Endothelial cell (in vitro differentiated cells): ENCODE measurements around the gene EYA2. TPM values are rescaled to one million over a fixed set of nuclear protein-coding genes. Genes with fewer than 3 reads are reported as not detected.

Experiments
- DNase-seq: peaks from one replicate; pipeline ENCODE4 v3.0.0; 2021; ENCODE audit warnings: low spot score
- H3K27ac Mint-ChIP-seq: one replicate; pipeline ENCODE4 v1.8.0; 2021; ENCODE audit warnings: mixed read lengths, inconsistent platforms; ENCODE audit not compliant: unreplicated experiment
- H3K27me3 Mint-ChIP-seq: one replicate; pipeline ENCODE4 v1.8.0; 2021; ENCODE audit warnings: mild to moderate bottlenecking, moderate library complexity, mixed read lengths, inconsistent platforms; ENCODE audit not compliant: unreplicated experiment
- H3K36me3 Mint-ChIP-seq: one replicate; pipeline ENCODE4 v1.8.0; 2021; ENCODE audit warnings: mild to moderate bottlenecking, low read depth, mixed read lengths, inconsistent platforms; ENCODE audit not compliant: unreplicated experiment
- H3K4me1 Mint-ChIP-seq: one replicate; pipeline ENCODE4 v1.8.0; 2021; ENCODE audit warnings: mild to moderate bottlenecking, mixed read lengths, inconsistent platforms; ENCODE audit not compliant: unreplicated experiment
- H3K4me3 Mint-ChIP-seq: one replicate; pipeline ENCODE4 v1.8.0; 2021; ENCODE audit warnings: mild to moderate bottlenecking, mixed read lengths, inconsistent platforms; ENCODE audit not compliant: unreplicated experiment
- H3K9me3 Mint-ChIP-seq: one replicate; pipeline ENCODE4 v1.8.0; 2021; ENCODE audit warnings: mixed read lengths, inconsistent platforms; ENCODE audit not compliant: unreplicated experiment
- total RNA-seq: library from RNA; stranded (reverse); fragmentation: NEBNext Ultra II Directional; extraction: Animal tissue kit (Norgen Biotek cat#: 25700); gene quantifications from one replicate; pipeline ENCODE4 v1.2.1, GENCODE V29; 2021; ENCODE audit not compliant: unreplicated experiment
- TF ChIP-seq, protein P1 (sequence below): fragments of 200-600 bp; sonication (generic); IDR thresholded peaks from one replicate; pipeline ENCODE4 v1.5.0; 2021; ENCODE audit warnings: antibody characterized with exemption; ENCODE audit not compliant: unreplicated experiment

The EYA2 gene
- total RNA-seq, 1 donor from 2014 or later: not detected

DNA sequence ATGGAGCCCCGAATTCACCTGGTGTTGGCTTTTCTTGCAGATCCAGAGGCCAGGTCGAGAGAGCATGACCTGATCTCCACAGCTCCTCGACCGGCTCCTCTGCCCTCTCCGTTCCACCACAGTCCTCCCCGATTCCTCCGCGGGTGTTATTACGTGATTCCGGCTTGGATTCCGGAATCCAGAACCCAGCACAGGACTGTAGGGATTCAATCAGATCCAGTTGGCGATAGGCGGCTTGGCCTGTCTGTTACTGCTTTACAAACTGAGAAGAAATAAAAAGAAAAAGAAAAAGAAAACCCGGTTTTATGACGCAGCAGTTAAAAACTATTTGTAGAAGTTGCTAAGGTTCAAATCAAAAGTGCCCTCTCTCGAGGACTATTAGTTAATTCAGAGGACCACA is 222.7 kb downstream of the EYA2 start:
- H3K4me1 Mint-ChIP-seq: peaks cover 8% of the 10 kb centered on the region
- H3K27me3 Mint-ChIP-seq: peaks cover 6% of the 10 kb centered on the region
- peaks cover 3% of the 10 kb centered on the region for H3K36me3 Mint-ChIP-seq
- TF ChIP-seq, protein P1, sequence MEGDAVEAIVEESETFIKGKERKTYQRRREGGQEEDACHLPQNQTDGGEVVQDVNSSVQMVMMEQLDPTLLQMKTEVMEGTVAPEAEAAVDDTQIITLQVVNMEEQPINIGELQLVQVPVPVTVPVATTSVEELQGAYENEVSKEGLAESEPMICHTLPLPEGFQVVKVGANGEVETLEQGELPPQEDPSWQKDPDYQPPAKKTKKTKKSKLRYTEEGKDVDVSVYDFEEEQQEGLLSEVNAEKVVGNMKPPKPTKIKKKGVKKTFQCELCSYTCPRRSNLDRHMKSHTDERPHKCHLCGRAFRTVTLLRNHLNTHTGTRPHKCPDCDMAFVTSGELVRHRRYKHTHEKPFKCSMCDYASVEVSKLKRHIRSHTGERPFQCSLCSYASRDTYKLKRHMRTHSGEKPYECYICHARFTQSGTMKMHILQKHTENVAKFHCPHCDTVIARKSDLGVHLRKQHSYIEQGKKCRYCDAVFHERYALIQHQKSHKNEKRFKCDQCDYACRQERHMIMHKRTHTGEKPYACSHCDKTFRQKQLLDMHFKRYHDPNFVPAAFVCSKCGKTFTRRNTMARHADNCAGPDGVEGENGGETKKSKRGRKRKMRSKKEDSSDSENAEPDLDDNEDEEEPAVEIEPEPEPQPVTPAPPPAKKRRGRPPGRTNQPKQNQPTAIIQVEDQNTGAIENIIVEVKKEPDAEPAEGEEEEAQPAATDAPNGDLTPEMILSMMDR: no peak
- H3K4me3 Mint-ChIP-seq: no peak overlapping the region
- DNase-seq: no peak
- H3K9me3 Mint-ChIP-seq: no peaks in the 10 kb centered on the region
- H3K27ac Mint-ChIP-seq: no peak overlapping the region

GRCh38 chr20:47117773-47118172 is 223.1 kb downstream of the EYA2 start:
- TF ChIP-seq, protein P1: no peak
- H3K4me1 Mint-ChIP-seq: peaks cover 8% of the 10 kb centered on the region
- H3K27ac Mint-ChIP-seq: no peak overlapping the region
- H3K9me3 Mint-ChIP-seq: no peaks in the 10 kb centered on the region
- peaks cover 3% of the 10 kb centered on the region for H3K36me3 Mint-ChIP-seq
- H3K4me3 Mint-ChIP-seq: no peak overlapping the region
- DNase-seq: no peak
- H3K27me3 Mint-ChIP-seq: peaks cover 6% of the 10 kb centered on the region

DNA sequence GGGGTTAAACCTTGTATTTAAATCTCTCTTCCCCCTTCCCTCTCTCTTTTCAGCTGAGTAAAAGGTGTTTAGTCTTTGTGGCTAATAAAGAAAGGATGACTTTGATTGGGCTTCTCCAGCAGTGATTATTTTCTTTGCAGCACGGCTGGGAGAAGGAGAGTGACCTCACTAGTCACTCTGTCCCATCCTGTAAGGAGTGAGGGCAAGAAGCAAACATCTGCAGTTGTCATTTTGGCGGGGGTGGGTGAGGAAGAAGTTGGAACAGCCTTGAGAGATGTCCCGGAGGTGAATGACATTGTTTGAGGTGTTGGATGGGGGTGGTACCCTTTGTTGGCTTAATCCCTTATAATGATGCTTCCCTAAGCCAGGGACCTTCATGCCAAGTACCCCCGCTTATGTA is 223.6 kb downstream of the EYA2 start:
- no peak for DNase-seq
- H3K9me3 Mint-ChIP-seq: no peaks in the 10 kb centered on the region
- H3K36me3 Mint-ChIP-seq: peaks cover 3% of the 10 kb centered on the region
- TF ChIP-seq, protein P1: no peak
- H3K27ac Mint-ChIP-seq: no peak overlapping the region
- H3K4me3 Mint-ChIP-seq: no peak overlapping the region
- H3K27me3 Mint-ChIP-seq: peaks cover 6% of the 10 kb centered on the region
- H3K4me1 Mint-ChIP-seq: peaks cover 8% of the 10 kb centered on the region

GRCh38 chr20:47118641-47119040 is 224.0 kb downstream of the EYA2 start:
- Mint-ChIP-seq H3K4me3 (no peak overlapping the region), H3K27ac (no peak overlapping the region), H3K9me3 (no peaks in the 10 kb centered on the region), H3K4me1 (peaks cover 8% of the 10 kb centered on the region), H3K36me3 (peaks cover 3% of the 10 kb centered on the region), H3K27me3 (peaks cover 6% of the 10 kb centered on the region)
- DNase-seq: no peak
- TF ChIP-seq, protein P1: no peak

- Mint-ChIP-seq H3K27ac (no peak overlapping the region), H3K4me3 (no peak overlapping the region), H3K36me3 (peaks cover 3% of the 10 kb centered on the region), H3K27me3 (peaks cover 6% of the 10 kb centered on the region), H3K4me1 (peaks cover 8% of the 10 kb centered on the region), H3K9me3 (no peaks in the 10 kb centered on the region)
- DNase-seq: no peak
- TF ChIP-seq, protein P1: no peak
Measured at GRCh38 chr20:47120346-47120936, 225.8 kb downstream of the EYA2 start.
